Natural killer cell treated with Interleukin-12 subunit alpha and Interleukin-12 subunit beta and Interleukin-15 and Interleukin-18, amount 100 ng/mL, for 72 hours (primary cell): ENCODE results near the gene TARDBP. TPM values are rescaled to one million over a fixed set of nuclear protein-coding genes. Genes with fewer than 3 reads are reported as not detected.
"Not testable (repeated sequence)": the region's sequence is repeated elsewhere in the genome, so short reads cannot be mapped to it uniquely, and the experiment has no call there.

Experiments used
- ATAC-seq, 2 donors: fragments of 150-1000 bp; cut with Tn5 transposase in 1 of 2; sonication (Bioruptor Pico), chemical (Tn5 transposase) in 1 of 2; 2 replicates each; pipeline ENCODE4 v1.10.0; 2021
- DNase-seq: peaks from one replicate; pipeline ENCODE4 v3.0.0; 2022; ENCODE audit warnings: low spot score
- H3K27ac Mint-ChIP-seq, 2 donors: 1 replicate in 1 of 2; 2 replicates in 1 of 2; pipeline ENCODE4 v1.8.0; 2022; ENCODE audit warnings: mixed read lengths in 2 of 2, mild to moderate bottlenecking in 1 of 2, moderate library complexity in 1 of 2
- H3K27me3 Mint-ChIP-seq, 2 donors: 1 replicate in 1 of 2; 2 replicates in 1 of 2; pipeline ENCODE4 v1.8.0; 2022; ENCODE audit warnings: mixed read lengths in 2 of 2
- H3K36me3 Mint-ChIP-seq: one replicate; pipeline ENCODE4 v1.8.0; 2022; ENCODE audit warnings: mixed read lengths
- H3K4me1 Mint-ChIP-seq, 2 donors: 1 replicate in 1 of 2; 2 replicates in 1 of 2; pipeline ENCODE4 v1.8.0; 2022; ENCODE audit warnings: low read depth in 2 of 2, mixed read lengths in 2 of 2, mild to moderate bottlenecking in 1 of 2
- H3K4me3 Mint-ChIP-seq: one replicate; pipeline ENCODE4 v1.8.0; 2022; ENCODE audit warnings: mixed read lengths
- H3K9me3 Mint-ChIP-seq: 2 replicates; pipeline ENCODE4 v1.8.0; 2022; ENCODE audit warnings: mixed read lengths
- total RNA-seq, 2 donors: library from RNA; stranded (reverse); gene quantifications; one replicate each; pipeline ENCODE4 v1.2.3, GENCODE V29; 2022

TARDBP gene
- total RNA-seq, 2 donors from 2014 or later = 147 to 226 TPM

DNA sequence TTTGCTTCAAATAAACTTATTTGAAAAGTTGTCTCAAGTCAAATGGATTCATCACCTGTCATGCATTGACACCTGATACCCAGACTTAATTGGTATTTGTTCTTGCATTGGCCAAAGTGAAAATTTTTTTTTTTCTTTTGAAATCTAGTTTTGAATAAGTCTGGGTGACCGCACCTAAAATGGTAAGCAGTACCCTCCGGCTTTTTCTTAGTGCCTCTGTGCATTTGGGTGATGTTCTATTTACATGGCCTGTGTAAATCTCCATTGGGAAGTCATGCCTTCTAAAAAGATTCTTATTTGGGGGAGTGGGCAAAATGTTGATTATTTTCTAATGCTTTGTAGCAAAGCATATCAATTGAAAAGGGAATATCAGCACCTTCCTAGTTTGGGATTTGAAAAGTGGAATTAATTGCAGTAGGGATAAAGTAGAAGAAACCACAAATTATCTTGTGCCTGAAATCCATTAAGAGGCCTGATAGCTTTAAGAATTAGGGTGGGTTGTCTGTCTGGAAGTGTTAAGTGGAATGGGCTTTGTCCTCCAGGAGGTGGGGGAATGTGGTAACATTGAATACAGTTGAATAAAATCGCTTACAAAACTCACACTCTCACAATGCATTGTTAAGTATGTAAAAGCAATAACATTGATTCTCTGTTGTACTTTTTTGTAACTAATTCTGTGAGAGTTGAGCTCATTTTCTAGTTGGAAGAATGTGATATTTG lies 11.9 kb downstream of the TARDBP start:
- ATAC-seq (no peak), DNase-seq (no peak)
- no peaks in the 10 kb centered on the region for H3K27me3 Mint-ChIP-seq
- peak overlapping the region in 1 of 2 donors; percentile 49 for H3K27ac Mint-ChIP-seq
- H3K36me3 Mint-ChIP-seq = peaks cover 36% of the 10 kb centered on the region
- H3K9me3 Mint-ChIP-seq = no peaks in the 10 kb centered on the region
- H3K4me3 Mint-ChIP-seq = no peak overlapping the region
- peaks cover 18 to 21% of the 10 kb centered on the region in 2 donors for H3K4me1 Mint-ChIP-seq

DNA sequence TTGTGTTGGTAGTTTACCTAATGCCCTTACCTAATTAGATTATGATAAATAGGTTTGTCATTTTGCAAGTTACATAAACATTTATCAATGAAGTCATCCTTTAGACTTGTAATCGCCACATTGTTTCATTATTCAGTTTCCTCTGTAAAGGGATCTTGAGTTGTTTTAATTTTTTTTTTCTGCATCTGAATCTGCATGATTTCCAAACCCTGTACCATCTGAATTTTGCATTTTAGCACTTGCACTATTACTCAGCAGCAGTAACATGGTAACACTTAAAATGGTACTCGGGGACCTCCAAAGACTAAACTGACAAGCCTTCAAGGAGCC lies 12.4 kb downstream of the TARDBP start:
- Mint-ChIP-seq H3K9me3 (no peaks in the 10 kb centered on the region), H3K4me3 (no peak overlapping the region), H3K27ac (peak overlapping the region in 1 of 2 donors; percentile 49), H3K4me1 (peaks cover 18 to 21% of the 10 kb centered on the region in 2 donors), H3K36me3 (peaks cover 36% of the 10 kb centered on the region), H3K27me3 (no peaks in the 10 kb centered on the region)
- ATAC-seq = no peak
- DNase-seq = no peak

DNA sequence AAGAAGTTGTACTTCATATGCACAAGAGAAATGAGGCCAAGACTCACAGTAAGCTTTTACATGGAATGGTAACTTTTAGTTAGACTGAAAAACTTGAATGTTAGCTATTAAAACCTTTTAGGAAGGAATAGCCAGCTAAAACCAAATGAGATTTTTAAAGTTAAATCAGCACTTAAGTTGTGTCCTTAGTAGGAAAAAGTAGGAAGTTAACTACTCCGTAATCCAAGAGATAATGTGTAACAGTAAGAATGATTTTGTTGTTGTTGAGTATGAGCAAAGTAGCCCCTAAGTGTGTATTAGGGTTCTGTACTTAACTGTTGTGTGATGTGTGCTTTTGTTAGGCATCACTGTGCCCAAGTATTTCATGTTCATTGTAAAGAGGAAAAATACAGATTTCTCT lies 13.2 kb downstream of the TARDBP start:
- no peaks in the 10 kb centered on the region for H3K9me3 Mint-ChIP-seq
- DNase-seq (no peak), ATAC-seq (no peak)
- H3K4me1 Mint-ChIP-seq = peaks cover 18 to 21% of the 10 kb centered on the region in 2 donors
- no peaks in the 10 kb centered on the region for H3K27me3 Mint-ChIP-seq
- no peak overlapping the region for H3K4me3 Mint-ChIP-seq
- peaks cover 32% of the 10 kb centered on the region for H3K36me3 Mint-ChIP-seq
- H3K27ac Mint-ChIP-seq = no peak overlapping the region

DNA sequence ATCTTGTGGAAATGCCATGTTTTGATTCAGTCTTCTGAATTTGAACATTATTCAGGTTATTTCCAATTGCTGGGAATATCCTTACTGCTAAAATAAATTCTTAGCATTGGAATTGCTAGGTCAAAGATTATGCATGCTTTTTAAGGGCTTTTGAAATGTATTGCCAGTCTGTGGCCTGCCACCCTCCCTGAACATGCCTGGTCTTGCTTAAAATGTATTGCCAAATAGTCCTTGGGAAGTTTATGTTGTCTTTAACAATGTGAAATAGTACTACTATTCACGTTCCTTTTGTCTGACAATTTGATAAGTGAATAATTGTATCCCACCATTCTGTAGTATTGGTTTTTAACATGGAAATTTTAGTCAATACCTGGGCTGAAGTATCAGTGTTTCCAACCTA lies 13.6 kb downstream of the TARDBP start:
- ATAC-seq (no peak), DNase-seq (no peak)
- Mint-ChIP-seq H3K27ac (peak overlapping the region in 1 of 2 donors; percentile 17), H3K27me3 (no peaks in the 10 kb centered on the region), H3K4me1 (peaks cover 18 to 21% of the 10 kb centered on the region in 2 donors), H3K36me3 (peaks cover 32% of the 10 kb centered on the region), H3K4me3 (no peak overlapping the region), H3K9me3 (no peaks in the 10 kb centered on the region)

DNA sequence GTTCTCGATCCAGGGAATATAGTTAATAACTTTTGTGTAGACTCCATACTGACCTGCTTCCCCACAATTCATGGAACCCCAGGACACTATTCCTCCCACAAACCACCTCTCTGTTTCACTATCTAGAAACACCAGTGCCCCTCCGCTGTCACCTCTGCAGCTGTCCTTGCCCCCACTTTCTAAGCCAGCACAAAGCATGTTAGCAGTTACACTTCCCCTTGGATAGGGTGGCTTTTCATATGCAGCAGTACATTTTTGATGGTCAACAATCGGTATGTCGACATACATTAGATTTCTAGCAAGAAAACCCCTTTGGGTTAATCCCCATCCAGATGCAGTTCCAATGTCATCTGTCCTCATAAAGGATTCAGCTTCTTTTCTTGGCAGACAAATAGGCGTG lies 14.4 kb downstream of the TARDBP start:
- peaks cover 18 to 20% of the 10 kb centered on the region in 2 donors for H3K4me1 Mint-ChIP-seq
- no peaks in the 10 kb centered on the region for H3K27me3 Mint-ChIP-seq
- no peak for DNase-seq
- H3K4me3 Mint-ChIP-seq = no peak overlapping the region
- H3K36me3 Mint-ChIP-seq = peaks cover 30% of the 10 kb centered on the region
- H3K27ac Mint-ChIP-seq = no peak overlapping the region
- no peak for ATAC-seq
- no peaks in the 10 kb centered on the region for H3K9me3 Mint-ChIP-seq

DNA sequence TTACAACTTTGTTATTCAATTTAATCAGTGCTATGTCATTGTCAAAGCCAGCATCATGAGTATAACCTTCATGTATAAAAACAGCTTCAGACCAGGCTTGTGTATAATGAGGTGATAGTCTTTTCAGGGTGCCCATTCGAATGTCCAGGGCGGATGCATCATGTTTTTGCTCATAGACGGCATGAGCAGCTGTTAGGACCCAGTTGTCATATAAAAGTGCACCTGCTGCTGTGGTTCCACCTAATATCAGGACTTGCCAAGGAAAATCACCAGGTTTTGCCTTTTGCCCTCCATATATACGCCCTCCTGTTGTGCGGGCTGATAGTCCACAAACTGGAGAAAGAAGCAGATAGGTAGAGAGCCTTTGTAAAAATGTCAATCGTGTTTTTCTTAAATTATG lies 14.9 kb downstream of the TARDBP start:
- peaks cover 26% of the 10 kb centered on the region for H3K36me3 Mint-ChIP-seq
- H3K27ac Mint-ChIP-seq = no peak overlapping the region
- H3K4me1 Mint-ChIP-seq = peaks cover 18% of the 10 kb centered on the region in 2 donors
- H3K9me3 Mint-ChIP-seq = no peaks in the 10 kb centered on the region
- no peaks in the 10 kb centered on the region for H3K27me3 Mint-ChIP-seq
- ATAC-seq (no peak), DNase-seq (no peak)
- no peak overlapping the region for H3K4me3 Mint-ChIP-seq

DNA sequence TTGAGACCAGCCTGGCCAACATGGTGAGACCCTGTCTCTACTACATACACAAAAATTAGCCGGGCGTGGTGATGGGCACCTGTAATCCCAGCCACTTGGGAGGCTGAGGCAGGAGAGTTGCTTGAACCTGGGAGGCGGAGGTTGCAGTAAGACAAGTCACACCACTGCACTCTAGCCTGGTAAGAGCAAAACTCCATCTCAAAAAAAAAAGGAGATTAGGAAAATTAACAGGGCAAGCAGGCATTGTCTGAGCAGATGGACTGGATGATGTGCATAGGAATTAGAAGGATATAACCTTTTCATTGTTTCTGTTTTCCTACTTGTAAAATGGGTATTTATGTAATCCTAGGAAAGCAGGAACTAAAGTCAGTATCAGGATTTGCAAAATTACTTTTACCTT lies 15.6 kb downstream of the TARDBP start:
- DNase-seq (no peak), ATAC-seq (no peak)
- Mint-ChIP-seq H3K4me3 (no peak overlapping the region), H3K27me3 (no peaks in the 10 kb centered on the region), H3K27ac (no peak overlapping the region), H3K36me3 (peaks cover 20% of the 10 kb centered on the region), H3K9me3 (no peaks in the 10 kb centered on the region), H3K4me1 (peaks cover 16 to 17% of the 10 kb centered on the region in 2 donors)

DNA sequence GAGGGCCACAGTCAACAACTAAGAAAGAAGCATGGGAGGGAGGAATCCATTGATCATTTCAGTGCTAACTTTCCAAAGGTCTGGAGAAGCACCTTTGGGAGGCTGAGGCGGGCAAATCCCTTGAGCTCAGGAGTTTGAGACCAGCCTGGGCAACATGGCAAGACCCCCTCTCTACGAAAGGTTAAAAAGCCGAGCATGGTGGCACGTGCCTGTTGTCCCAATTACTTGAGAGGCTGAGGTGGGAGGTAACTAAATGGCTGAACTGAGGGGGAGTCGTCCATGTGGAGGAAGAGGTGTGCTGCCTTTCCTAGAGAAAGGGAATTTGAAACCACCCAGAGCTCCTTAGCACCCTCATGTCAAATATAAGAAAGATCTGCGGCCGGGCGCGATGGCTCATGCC lies 18.4 kb downstream of the TARDBP start:
- H3K4me3 Mint-ChIP-seq = no peak overlapping the region
- H3K4me1 Mint-ChIP-seq = peaks cover 0 to 5% of the 10 kb centered on the region in 2 donors
- H3K9me3 Mint-ChIP-seq = no peaks in the 10 kb centered on the region
- peak overlapping the region in 1 of 2 donors; percentile 66 for H3K27ac Mint-ChIP-seq
- no peak for DNase-seq
- H3K27me3 Mint-ChIP-seq = no peaks in the 10 kb centered on the region
- peaks cover 4% of the 10 kb centered on the region for H3K36me3 Mint-ChIP-seq
- ATAC-seq = no peak

DNA sequence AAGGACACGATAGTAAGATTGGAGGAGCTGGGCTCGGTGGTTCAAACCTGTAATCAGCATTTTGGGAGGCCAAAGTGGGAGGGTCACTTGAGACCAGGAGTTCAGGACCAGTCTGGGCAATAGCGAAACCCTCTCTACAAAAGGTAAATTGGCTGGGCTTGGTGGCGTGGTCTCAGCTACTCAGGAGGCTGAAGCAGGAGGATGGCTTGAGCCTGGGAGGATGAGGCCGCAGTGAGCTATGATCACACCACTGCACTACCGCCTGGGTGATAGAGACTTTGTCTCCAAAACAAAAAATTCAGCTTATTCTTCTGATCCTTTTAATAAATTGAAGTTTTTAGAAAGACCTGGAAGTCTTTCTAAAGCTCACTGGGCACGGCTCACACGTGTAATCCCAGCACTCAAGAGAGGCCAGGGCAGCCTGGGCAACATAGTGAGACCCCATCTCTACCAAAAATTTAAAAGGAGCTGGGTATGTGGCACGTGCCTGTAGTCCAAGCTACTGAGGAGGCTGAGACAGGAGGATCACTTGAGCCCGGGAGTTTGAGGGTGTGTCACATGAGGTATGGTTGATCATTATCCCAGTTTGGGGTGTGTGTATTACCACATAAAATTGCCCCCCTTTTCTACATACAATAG lies 19.3 kb downstream of the TARDBP start:
- no peak for ATAC-seq
- H3K36me3 Mint-ChIP-seq = peaks cover 4% of the 10 kb centered on the region
- no peak for DNase-seq
- no peak overlapping the region for H3K4me3 Mint-ChIP-seq
- H3K4me1 Mint-ChIP-seq = peaks cover 0 to 3% of the 10 kb centered on the region in 2 donors
- H3K27me3 Mint-ChIP-seq = no peaks in the 10 kb centered on the region
- no peaks in the 10 kb centered on the region for H3K9me3 Mint-ChIP-seq
- H3K27ac Mint-ChIP-seq = no peak overlapping the region

DNA sequence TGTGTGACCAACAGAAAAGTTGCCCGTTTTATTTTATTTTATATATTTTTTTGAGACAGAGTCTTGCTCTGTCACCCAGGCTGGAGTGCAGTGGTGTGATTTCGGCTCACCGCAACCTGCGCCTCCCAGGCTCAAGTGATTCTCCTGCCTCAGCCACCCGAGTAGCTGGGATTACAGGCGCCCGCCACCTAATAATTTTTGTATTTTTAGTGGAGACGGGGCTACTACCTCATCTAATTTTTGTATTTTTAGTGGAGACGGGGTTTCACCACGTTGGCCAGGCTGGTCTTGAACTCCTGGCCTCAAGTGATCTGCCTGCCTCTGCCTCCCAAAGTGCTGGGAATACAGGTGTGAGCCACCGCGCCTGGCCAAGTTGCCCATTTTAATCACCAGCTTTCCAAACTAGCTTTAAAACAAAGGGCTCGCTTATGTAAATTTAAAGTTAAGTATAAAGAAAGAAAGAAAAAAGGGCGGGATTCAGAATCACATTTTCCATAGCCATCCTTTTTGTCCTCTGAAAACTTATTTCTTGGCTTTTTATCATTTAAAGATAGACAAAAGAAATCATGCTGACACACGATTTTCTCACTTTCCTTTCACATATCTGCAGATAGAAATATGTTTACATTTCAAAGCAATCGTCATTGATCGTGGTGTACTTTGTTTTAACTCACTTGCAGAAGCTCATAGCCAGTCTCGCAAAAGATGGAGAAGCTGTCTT lies 24.7 kb downstream of the TARDBP start:
- not testable (repeated sequence) for H3K27ac Mint-ChIP-seq, ATAC-seq, DNase-seq, H3K4me1 Mint-ChIP-seq, H3K4me3 Mint-ChIP-seq, H3K36me3 Mint-ChIP-seq, H3K27me3 Mint-ChIP-seq, H3K9me3 Mint-ChIP-seq

DNA sequence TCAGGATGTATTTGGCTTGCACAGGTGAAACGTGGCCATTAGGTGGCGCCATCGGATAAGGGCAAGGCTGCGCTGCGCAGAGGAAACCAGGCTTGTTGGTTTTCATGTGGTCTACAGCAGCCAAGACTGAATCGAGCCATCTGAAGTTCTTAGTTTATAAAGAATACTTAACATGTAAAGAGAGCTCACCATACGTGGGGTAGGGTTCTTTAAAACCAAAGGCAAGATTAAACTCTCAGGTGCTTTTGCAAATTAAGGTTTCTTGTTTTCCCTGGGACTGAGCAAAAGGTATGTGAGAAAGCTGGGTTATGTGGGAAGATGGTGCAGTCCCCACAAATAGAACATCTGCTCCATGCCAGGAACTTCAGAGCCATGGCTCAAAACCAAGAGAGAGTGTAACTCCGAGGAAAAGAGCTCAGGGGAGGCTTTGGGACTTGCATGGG lies 25.3 kb downstream of the TARDBP start:
- Mint-ChIP-seq H3K9me3 (no peaks in the 10 kb centered on the region), H3K36me3 (no peaks in the 10 kb centered on the region), H3K27ac (no peak overlapping the region), H3K4me3 (no peak overlapping the region), H3K4me1 (no peaks in the 10 kb centered on the region), H3K27me3 (no peaks in the 10 kb centered on the region)
- ATAC-seq (peak; percentile 87 to 89), DNase-seq (peak; percentile 86)

DNA sequence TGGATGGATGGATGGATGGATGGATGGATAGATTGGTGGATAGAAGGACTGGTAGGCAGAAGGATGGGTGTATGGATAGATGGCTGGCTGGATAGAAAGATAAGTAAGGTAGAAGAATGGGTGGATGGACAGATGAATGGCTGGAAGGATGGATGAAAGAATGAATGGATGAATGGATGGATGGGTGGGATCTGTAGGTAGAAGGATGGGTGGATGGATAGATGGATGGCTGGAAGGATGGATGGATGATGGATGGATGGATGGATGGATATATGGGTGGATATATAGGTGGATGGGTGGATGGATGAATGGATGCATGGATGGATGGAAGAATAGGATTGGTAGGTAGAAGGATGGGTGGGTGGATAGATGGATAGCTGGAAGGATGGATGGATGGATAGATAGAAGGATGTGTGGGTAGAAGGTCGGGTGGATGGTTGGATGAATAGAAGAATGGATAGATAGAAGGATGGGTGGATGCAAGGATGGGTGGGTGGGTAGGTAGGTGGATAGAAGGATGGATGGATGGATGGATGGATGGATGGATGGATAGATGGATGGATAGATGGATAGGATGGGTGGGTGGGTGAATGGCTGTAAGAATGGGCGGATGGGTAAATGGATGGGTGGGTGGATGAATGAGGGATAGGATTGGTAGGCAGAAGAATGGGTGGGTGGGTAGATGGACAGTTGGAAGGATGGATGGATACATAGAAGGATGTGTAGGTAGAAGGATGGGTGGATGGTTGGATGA lies 27.1 kb downstream of the TARDBP start:
- no peaks in the 10 kb centered on the region for H3K9me3 Mint-ChIP-seq
- no peaks in the 10 kb centered on the region for H3K27me3 Mint-ChIP-seq
- H3K4me1 Mint-ChIP-seq = no peaks in the 10 kb centered on the region
- no peak for DNase-seq
- H3K4me3 Mint-ChIP-seq = no peak overlapping the region
- H3K36me3 Mint-ChIP-seq = no peaks in the 10 kb centered on the region
- ATAC-seq = no peak
- H3K27ac Mint-ChIP-seq = no peak overlapping the region

DNA sequence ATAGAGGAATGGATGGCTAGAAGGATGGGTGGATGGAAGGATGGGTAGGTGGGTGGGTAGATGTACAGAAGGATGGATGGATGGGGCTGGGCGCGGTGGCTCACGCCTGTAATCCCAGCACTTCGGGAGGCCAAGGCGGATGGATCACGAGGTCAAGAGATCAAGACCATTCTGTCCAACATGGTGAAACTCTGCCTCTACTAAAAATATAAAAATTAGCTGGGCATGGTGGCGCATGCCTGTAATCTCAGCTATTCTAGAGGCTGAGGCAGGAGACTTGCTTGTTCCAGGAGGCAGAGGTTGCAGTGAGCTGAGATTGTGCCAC lies 27.6 kb downstream of the TARDBP start:
- not testable (repeated sequence) for H3K9me3 Mint-ChIP-seq, H3K36me3 Mint-ChIP-seq, H3K27ac Mint-ChIP-seq, H3K4me1 Mint-ChIP-seq, H3K4me3 Mint-ChIP-seq, H3K27me3 Mint-ChIP-seq, DNase-seq, ATAC-seq

DNA sequence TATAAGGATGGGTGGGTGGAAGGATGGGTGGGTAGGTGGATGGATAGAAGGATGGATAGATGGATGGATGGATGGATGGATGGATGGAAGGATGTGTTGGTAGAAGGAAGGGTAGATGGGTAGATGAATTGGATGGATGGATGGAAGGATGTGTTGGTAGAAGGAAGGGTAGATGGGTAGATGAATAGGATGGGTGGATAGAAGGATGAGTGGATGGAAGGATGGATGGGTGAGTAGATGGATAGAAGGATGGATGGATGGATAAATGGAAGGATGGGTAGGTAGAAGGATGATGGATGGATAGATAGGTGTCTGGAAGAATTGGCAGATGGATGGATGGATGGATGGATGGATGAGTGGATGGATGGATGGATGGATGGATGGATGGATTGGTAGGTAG lies 28.6 kb downstream of the TARDBP start:
- H3K27ac Mint-ChIP-seq = no peak overlapping the region
- ATAC-seq = no peak
- H3K4me3 Mint-ChIP-seq = no peak overlapping the region
- no peaks in the 10 kb centered on the region for H3K36me3 Mint-ChIP-seq
- no peaks in the 10 kb centered on the region for H3K27me3 Mint-ChIP-seq
- H3K9me3 Mint-ChIP-seq = no peaks in the 10 kb centered on the region
- no peak for DNase-seq
- no peaks in the 10 kb centered on the region for H3K4me1 Mint-ChIP-seq
